DND-41 (cell line): ENCODE data around the gene STRN3.

Source experiments
- EZH2 ChIP-seq: IDR thresholded peaks from 3 replicates; pipeline ENCODE4 v1.6.1; 2012; ENCODE audit warnings: borderline replicate concordance, low read depth, mild to moderate bottlenecking, moderate library complexity, low read length, inconsistent platforms; ENCODE audit not compliant: severe bottlenecking
- TF ChIP-seq, protein P1 (sequence below): IDR thresholded peaks from 2 replicates; pipeline ENCODE4 v1.5.1; 2012; ENCODE audit warnings: borderline replicate concordance, low read length, moderate library complexity, mild to moderate bottlenecking; ENCODE audit not compliant: poor library complexity, severe bottlenecking; ENCODE audit errors: extremely low read depth

DNA sequence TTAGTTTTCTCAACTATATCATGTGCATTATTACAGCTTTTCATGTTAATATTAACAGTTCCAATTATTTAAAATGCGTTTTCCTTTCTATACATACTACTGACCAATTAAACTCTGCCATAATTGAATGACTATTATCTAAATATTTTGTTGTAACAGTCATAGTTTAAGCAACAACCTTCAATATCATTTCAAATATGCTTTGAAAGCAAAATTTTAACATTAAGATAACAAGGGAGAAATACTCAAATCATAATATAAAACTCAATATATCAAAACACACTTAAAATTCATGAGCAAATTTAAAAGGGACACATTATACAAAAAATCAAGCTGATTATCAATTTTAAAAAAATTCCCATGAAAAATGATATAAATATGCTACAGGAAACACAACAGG is 111.4 kb downstream of the STRN3 start:
- TF ChIP-seq, protein P1, sequence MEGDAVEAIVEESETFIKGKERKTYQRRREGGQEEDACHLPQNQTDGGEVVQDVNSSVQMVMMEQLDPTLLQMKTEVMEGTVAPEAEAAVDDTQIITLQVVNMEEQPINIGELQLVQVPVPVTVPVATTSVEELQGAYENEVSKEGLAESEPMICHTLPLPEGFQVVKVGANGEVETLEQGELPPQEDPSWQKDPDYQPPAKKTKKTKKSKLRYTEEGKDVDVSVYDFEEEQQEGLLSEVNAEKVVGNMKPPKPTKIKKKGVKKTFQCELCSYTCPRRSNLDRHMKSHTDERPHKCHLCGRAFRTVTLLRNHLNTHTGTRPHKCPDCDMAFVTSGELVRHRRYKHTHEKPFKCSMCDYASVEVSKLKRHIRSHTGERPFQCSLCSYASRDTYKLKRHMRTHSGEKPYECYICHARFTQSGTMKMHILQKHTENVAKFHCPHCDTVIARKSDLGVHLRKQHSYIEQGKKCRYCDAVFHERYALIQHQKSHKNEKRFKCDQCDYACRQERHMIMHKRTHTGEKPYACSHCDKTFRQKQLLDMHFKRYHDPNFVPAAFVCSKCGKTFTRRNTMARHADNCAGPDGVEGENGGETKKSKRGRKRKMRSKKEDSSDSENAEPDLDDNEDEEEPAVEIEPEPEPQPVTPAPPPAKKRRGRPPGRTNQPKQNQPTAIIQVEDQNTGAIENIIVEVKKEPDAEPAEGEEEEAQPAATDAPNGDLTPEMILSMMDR = no peak
- TF ChIP-seq EZH2 = no peak
